HG02678 (cell line): ENCODE data around the gene PRKAB1.
"Not testable (repeated sequence)": the region's sequence is repeated elsewhere in the genome, so short reads cannot be mapped to it uniquely, and the experiment has no call there.

Source experiments
- ATAC-seq: cut with Tn5 transposase; IDR thresholded peaks from one replicate; pipeline ENCODE4 v1.9.1; 2021; ENCODE audit warnings: mild to moderate bottlenecking, moderate library complexity; ENCODE audit not compliant: unreplicated experiment

The PRKAB1 gene

DNA sequence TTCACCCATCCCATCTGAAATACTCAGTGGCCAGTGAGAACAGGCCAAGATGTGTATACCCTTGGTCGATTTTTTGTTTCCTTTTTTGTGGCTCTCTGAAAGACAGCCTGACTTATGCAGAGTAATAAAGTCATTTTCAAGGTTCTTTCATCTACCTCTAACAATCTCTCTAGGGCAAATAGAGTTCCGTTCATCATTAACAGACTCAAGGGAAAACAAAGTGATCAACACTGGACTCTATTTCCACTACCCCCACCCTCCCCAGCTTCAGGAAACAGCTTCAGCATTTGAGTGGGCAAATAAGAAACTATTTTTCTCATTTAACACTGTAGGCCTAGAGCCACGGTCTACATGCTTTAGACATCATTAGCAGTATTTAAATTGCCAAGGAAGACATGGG, 15.9 kb downstream of the PRKAB1 start:
- no peak for ATAC-seq

DNA sequence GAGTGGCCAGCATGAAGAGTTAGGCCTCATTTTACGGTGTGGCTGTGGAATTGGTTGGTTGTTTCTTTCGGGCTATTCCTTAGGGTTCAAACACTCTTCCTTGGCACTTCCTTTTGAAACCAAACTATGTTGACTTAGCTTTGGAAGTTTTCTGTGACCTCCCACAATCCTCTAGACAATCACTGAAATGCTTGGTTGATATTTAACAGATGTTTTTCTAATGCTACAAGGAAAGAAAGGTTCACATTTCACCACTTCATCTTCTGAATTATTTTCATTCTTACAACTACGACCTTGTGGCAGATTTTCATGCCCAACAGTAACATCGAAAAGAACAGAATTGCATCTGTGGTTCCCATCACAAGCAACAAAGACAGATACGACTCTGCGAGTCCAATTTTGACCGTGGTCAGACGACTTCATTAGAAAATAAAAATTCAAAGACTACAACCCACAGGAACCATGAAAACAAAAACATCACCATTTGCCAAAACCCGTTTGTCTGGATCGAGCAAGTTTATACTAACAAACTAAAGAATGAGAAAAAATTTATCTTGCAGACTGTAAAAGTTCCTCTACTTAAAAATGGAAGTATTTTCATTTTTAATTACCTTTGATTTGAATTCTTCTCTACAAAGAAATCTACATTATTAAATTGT, 16.9 kb downstream of the PRKAB1 start:
- ATAC-seq: no peak

DNA sequence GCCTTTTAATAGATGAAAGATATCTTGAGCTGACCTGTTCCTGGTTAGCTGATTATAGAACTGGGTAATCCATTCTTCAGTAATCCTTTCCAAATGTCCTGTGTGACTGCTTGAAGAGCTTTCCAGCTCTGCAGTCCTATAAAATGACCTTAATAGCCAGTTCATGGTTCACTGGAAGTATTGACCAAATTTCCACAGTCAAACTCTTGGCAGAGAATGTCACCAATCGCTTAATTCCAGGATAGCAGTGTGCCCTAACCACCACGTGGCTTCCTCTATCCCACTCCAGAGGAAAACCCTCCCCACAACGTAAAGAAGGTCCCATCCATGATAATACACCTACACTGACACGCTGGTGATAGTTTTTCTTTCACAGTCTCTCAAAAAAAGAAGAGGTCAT, 17.4 kb downstream of the PRKAB1 start:
- no peak for ATAC-seq

DNA sequence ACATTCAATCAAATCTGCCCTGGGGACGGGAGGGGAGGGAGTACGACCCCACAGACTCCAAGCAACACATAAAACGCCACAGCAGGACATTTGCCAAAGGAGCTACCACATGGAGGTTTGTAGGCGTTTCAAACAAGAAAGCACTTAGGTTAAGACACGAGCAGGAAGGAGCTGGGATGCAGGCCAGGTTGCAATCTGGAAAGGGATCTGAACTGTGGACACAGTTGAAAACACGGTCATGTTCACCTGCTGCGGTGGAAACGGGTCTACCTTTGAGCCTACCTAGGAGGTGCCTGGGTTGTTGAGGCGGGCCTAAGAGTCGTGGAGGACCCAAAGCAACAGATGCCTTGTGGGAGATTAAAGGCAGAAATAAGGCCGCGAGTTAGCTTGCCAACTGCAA, 18.4 kb downstream of the PRKAB1 start:
- ATAC-seq: no peak

DNA sequence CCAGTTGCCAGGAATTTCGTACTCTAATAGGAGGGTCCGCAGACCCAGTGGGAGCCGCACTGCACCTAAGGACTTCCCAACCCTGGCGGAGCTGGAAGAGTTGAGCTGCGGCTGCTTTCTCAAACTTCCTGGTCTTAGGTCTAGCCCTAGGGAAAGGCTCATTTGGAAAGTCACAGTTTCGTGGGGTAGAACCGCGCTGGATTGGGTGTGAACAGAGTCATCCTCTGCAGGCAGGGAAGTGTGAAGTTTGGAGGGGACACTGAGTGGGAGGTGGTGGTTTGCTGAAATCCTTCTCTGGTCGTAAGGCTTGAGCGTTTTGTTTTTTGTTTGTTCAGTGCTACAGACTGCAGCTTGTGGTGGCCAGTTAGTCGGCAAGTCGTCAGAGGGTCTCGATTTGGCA, 18.8 kb downstream of the PRKAB1 start:
- no peak for ATAC-seq

DNA sequence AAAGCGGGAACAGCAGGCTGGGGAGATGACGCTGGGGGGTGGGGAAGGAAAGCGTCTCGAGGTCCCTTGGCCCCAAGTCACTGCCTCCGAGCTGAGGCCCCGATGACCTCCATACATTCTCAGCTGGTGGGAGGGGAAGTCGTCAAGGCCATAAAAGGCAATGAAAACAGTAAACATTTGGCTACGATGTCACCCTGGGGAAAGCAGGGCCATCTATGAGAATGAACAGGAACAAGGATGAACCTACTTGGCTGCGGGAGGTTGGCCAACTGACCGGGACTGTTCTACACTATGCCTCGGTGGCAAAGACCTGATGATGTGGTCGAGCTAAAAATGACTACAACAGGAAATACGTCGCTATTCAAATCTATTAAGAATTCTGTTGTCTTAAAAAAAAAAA, 19.5 kb downstream of the PRKAB1 start:
- ATAC-seq: no peak

DNA sequence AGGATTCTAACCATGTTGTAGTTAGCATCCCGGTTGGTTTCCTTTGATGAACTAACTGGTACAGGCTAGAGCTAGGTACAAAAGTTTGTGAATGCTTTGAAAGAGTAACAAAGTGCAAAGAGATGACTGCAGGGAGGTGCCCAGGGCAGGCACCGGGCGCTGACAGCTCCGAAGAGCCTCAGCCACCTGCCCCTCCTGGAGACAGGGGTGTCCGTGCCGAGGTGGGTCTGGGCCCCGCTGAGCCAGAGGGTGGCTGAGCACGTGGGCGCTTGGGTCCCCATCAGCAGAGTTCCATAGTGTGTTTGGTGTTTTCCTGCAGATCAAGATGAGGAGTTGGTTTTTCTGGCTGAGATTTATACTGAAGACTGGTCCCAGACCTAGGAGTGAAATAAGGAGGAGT, 19.9 kb downstream of the PRKAB1 start:
- no peak for ATAC-seq

DNA sequence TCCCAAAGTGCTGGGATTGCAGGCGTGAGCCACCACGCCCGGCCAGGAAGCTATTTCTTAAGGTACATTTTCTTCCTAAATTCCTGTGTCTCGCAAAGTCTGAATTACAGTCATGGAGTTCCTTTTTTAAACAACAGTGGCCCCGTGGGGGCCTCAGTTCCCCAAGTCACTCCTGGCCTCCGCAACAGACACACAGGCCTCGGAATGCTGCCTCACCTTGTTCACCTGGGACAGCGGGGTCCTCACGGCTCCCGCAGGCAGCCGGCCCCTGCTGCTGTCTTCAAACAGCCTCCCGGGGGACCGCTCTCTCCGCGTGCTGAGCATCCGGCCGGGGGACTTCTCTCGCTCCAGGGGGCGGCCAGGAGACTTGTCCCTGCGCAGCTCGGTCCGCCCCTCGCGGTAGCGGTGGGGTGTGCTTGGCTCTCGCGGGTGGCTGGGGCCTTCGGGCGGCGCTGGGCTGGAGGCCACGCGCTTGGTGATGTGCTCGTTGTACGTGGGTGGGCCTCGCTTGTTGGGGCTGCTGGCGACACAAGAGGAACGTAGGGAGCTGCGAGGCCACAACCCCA, 22.1 kb downstream of the PRKAB1 start:
- ATAC-seq: no peak

GRCh38 chr12:119691202-119691810, 23.4 kb downstream of the PRKAB1 start:
- ATAC-seq: no peak

- no peak for ATAC-seq
Measured at GRCh38 chr12:119692410-119692809, 24.5 kb downstream of the PRKAB1 start.

DNA sequence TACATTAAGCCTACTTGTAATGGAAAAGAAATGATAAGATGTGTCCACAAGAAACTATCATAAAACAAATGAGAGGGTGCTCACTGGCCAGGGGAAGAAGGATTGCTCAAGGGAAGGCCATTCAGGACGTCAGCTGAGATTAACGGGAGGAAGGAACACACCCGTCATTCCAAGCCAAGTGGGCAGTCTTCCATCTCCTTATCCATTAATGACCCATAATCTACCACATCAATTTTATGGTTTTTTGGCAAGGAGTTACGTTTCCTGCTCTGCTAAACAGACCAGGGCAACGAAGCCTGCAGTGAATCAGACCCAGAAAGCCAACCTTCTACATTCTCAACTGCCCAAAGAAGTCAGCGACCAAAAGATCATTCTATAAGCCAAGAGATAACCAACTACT, 25.1 kb downstream of the PRKAB1 start:
- no peak for ATAC-seq

- no peak for ATAC-seq
Measured at GRCh38 chr12:119693511-119693910, 25.6 kb downstream of the PRKAB1 start.

DNA sequence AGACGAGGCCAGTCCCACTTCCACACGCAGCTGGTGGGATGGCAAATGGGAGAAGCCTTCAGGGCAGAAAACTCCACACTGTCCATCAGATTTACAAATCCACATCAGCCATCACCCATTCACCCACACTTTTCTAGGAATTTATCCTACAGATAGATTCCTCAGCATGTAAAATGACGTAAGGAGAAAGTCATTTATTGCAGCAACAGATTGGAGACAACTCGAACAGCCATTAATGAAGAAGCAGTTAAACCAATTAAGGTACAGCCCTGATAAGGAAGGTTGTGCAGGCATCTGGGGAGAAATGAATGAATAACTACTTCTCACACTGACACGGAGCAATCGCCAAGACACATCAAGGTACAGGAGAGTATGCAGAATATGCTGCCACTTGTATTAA, 26.2 kb downstream of the PRKAB1 start:
- ATAC-seq: no peak

DNA sequence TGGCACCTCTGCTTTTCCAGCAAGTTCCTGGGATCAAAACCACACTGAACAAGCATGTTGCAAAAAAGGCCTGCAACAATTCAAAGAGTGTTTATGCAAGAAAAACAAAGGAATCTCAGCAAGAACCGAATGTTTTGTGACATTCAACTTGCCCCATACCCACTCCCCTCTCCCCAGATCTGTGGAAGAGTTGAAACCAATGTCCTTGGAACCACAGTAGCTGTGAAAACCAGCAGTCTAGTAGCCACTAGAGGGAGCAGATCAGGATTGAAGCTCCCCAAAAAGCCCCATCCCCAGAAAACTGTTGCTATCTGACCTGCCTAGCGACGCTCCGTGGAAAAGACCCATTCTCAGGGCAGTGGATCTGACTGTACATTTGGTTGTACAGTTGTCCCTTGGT, 27.1 kb downstream of the PRKAB1 start:
- no peak for ATAC-seq

GRCh38 chr12:119696943-119697342, 29.0 kb downstream of the PRKAB1 start:
- no peak for ATAC-seq

DNA sequence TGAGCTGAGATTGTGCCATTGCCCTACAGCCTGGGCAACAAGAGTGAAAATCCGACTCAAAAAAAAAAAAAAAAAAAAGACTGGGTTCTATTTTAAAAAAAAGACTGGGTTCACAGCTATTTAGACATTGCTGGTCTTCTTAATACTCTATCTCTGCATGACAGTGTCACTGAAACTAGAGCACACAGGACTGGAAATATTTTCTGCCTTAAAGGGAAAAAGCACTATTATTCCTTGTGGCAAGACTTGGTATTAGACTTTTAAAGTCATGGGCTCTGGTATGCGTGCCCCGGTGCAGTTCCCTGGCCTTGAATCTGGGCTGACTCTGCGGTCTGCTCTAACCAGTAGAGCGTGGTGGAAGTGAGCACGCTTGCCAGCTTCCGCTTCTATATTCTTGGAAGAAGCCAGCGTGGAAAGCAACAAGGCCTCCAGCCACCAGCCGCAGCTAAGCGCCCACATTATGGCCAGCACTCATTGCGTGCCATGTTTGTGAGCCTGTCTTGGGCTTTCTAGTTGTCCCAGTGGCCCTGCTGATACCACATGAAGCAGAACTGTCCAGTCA, 31.3 kb downstream of the PRKAB1 start:
- ATAC-seq: no peak

DNA sequence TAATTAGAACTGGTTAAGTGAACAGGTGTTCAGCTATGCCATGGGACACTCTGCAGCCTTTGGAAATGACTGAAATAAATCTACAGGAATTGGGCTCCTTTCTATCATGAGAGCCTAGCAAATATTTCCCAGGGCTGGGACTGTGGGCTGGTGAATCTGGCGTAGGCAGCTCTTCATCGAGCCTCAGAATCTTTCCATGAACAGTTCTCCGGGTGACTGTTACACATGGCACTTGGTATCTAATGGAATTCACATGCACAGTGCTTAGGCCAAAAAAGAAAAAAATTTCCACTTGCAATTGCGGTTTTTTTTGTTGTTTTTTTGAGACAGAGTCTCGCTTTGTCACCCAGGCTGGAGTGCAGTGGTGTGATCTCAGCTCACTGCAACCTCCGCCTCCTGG, 32.1 kb downstream of the PRKAB1 start:
- no peak for ATAC-seq

- ATAC-seq: no peak
Measured at GRCh38 chr12:119704065-119704747, 36.3 kb downstream of the PRKAB1 start.

DNA sequence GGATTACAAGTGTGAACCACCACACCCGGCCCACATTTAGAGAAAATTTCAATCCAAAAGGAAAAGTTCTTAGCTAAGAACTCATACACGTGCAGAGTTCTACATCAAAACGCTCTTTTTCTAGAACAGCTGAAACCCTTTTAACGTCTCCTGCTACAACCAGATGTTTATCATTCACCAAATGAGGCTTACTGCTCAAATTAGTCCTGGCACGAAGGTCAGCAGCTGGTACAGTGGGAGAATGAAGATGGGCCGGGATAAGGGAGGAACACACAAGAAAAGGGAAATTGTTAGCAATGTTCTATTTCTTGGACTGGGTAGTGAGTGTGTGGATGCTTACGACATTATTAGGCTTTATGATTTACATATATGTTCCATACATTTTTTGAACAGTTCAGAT, 37.2 kb downstream of the PRKAB1 start:
- no peak for ATAC-seq

GRCh38 chr12:119706427-119706826, 38.5 kb downstream of the PRKAB1 start:
- not testable (repeated sequence) for ATAC-seq

GRCh38 chr12:119710374-119710964, 42.5 kb downstream of the PRKAB1 start:
- no peak for ATAC-seq
